Vagina (tissue), 2 donors: ENCODE data around the gene MTA2.
"Not testable (repeated sequence)": the region's sequence is repeated elsewhere in the genome, so short reads cannot be mapped to it uniquely, and the experiment has no call there.

Experiments used
- POLR2A ChIP-seq, 2 donors: fragments of 450-650 bp; IDR thresholded peaks; one replicate each; pipeline ENCODE4 v1.6.1; 2017; ENCODE audit warnings: antibody characterized with exemption in 2 of 2, mild to moderate bottlenecking in 2 of 2, moderate library complexity in 2 of 2
- POLR2AphosphoS5 ChIP-seq, 2 donors: sonication (generic); formaldehyde crosslinking; IDR thresholded peaks; one replicate each; pipeline ENCODE4 v1.9.0; 2017; ENCODE audit warnings: antibody characterized with exemption in 2 of 2, mild to moderate bottlenecking in 2 of 2, low read depth in 1 of 2; ENCODE audit not compliant: insufficient read depth in 1 of 2

DNA sequence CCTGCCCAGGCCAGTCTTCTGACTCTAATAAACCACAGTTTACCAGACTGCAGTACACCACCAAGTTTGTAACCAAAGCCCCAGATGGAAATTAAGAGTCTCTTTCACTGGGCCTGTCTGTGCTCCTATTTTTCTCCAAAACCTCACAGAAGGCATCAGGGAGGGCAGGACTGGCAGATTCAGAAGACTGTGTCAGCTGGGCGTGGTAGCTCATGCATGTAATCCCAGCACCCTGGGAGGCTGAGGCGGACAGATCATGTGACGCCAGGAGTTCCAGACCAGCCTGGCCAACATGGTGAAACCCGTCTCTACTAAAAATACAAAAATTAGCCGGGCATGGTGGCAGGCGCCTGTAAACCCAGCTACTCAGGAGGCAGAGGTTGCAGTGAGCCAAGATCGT, 16.3 kb downstream of the MTA2 start:
- not testable (repeated sequence) for TF ChIP-seq POLR2AphosphoS5 (IDR thresholded peaks at IDR 0.05; ENCODE audit: insufficient read depth in 1 of 2, low read depth in 1 of 2); POLR2A (IDR thresholded peaks at IDR 0.05)
